GM12874 (cell line): ENCODE data around the gene CEP83.

ENCODE experiments used
- CTCF ChIP-seq: IDR thresholded peaks from 2 replicates; pipeline ENCODE4 v1.5.1; 2011; ENCODE audit warnings: low read depth, mild to moderate bottlenecking, control low read depth, low read length, moderate library complexity; ENCODE audit not compliant: insufficient read depth

CEP83 gene

DNA sequence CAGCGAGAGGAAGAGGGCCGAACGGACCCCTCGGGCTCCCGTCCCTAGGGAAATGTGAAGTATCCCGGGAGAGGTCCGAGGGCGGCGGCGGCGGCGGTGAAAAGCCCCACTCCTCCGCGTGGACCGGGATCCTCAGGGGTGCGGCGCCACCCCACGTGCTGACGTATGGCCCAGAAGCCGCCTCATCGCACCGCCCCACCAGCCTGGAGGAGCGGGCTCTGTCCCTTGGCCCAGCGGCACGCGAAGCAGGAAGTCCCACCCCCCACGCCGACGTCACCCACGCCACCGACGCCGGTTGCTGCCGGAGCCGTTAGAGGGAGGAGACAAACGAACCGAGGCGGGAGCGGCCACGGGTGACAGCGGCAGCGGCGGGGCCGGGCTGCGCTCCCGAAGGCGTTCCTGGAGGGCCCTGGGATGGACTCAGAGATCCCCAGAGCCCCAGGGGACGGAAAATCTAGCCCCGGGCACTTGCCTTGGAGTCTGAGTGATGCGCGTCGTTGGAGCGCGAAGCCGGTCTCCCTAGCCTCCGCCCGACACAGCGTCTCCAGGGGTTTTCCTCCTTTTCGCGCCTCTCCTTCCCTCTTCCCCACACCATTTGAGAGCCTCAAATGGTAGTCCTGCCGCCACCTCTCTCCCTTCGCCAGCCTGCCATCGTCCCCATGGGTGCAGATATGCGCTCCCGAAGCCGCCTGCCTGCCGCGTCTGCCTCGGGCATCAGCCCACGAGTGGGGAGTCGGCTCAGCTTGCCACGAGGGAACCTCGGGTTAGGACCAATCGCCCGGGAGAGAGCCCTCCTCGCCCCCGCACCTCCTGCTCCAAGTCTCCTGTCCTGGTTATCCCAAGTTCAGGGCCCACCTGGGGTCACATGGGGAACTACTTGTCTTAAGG, at the start of gene CEP83:
Gene CEP83 (minus strand): TSS at position 140 of the 888 bp plus-strand sequence. CDS start 47,377 bp downstream, outside the sequence.
- TF ChIP-seq CTCF: no peak

- no peak for TF ChIP-seq CTCF
Measured at GRCh38 chr12:94509317-94509716, 49.6 kb upstream of the CEP83 start.

GRCh38 chr12:94507455-94507854, 47.8 kb upstream of the CEP83 start:
- no peak for TF ChIP-seq CTCF

- TF ChIP-seq CTCF: no peak
Measured at GRCh38 chr12:94504386-94504785, 44.7 kb upstream of the CEP83 start.

DNA sequence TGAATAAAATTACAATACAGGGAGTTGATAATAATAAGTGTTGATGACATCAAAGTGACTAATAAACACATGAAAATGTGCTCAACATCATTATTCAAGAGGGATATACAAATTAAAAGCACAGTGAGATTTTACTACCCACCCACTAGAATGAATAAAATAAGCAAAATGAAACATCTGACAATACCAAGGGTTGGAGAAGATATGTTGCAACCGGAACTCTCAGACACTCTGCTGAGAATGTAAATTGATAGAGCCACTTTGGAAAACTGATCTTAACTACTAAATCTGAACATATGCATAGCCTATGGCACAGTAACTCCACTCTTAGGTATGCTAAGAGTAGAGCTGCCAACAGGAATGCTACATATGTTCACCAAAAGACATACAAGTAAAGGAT, 44.0 kb upstream of the CEP83 start:
- no peak for TF ChIP-seq CTCF

DNA sequence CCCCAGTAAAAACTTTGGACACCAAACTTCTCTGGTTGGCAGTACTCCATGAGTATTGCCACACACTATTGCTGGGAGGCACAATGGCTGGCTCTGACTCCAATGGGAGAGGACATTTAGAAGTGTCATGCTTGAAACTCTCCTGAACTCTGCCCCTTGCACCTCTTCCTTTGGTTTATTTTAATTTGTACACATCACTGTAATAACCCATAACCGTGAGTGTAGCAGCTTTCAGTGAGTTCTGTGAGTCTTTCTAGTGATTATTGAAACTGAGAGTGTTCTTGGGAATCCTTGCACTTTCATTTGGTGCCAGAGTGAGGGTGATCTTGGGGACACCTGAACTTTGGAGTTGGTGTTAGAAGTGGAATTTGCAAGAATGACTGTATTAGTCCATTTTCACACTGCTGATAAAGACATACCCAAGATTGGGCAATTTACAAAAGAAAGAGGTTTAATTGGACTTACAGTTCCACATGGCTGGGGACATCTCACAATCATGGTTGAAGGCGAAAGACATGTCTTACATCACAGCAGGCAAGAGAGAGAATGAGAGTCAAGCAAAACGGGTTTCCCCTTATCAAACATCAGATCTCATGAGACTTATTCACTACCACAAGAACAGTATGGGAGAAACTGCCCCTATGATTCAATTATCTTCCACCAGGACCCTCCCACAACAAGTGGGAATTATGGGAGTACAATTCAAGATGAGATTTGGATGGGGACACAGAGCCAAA, 41.3 kb upstream of the CEP83 start:
- no peak for TF ChIP-seq CTCF

- no peak for TF ChIP-seq CTCF
Measured at GRCh38 chr12:94498698-94499097, 39.0 kb upstream of the CEP83 start.
